GM21528 (cell line): ENCODE measurements around the gene UBE2C.
"Not testable (repeated sequence)": the region's sequence is repeated elsewhere in the genome, so short reads cannot be mapped to it uniquely, and the experiment has no call there.

Source experiments
- ATAC-seq: cut with Tn5 transposase; IDR thresholded peaks from one replicate; pipeline ENCODE4 v1.9.1; 2021; ENCODE audit warnings: mild to moderate bottlenecking, moderate library complexity; ENCODE audit not compliant: unreplicated experiment, low FRiP score

The UBE2C gene

DNA sequence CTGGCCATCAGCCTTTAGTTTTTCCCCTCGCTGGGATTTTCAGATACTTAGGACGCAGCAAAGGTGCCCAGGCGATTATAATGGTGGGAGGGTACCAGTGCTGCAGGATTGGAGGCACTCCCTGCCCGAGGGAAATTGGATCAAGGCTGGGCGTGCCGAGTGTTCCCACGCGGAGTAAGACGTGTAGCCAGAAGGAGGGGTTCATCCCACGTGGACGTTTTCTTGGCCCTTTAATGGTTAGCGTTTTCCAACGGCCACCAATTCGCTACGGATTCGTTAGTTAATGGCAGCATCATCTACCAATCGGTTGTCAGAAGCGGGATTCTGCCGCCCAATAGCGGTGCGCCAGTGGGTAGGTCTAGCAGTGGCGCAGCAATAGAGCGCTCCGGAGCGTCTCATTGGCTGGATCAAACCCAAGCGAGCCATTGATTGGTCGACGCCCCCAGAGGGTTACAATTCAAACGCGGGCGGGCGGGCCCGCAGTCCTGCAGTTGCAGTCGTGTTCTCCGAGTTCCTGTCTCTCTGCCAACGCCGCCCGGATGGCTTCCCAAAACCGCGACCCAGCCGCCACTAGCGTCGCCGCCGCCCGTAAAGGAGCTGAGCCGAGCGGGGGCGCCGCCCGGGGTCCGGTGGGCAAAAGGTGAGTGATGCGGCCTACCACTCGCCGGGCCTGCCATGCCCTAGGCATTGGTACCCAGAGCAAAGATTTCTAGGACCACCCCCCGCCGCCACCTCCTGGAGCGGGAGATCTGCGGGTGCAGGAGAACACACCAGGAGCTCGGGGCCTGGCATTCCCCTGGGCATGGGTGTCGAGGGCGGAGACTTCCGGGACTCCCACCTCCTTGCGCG lies at the start of gene UBE2C:
Gene UBE2C, plus strand, starts transcription at position 488 of the 849 bp plus-strand sequence. Its CDS starts 52 bp downstream, at position 540.
- peak; percentile 97 for ATAC-seq

DNA sequence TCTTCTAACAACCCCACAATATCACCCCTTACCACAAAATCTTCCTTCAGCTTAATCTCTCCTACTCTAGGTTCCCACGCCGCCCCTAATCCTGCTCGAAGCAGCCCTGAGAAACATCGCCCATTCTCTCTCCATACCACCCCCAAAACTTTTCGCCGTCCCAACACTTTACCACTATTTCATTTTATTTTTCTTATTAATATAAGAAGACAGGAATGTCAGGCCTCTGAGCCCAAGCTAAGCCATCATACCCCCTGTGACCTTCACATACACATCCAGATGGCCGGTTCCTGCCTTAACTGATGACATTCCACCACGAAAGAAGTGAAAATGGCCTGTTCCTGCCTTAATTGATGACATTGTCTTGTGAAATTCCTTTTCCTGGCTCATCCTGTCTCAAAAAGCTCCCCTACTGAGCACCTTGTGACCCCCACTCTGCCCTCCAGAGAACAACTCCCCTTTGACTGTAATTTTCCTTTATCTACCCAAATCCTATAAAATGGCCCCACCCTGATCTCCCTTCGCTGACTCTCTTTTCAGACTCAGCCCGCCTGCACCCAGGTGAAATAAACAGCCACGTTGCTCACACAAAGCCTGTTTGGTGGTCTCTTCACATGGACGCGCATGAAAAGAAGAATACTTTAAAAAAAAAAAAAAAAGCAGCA lies 47.7 kb upstream of the UBE2C start:
- not testable (repeated sequence) for ATAC-seq

DNA sequence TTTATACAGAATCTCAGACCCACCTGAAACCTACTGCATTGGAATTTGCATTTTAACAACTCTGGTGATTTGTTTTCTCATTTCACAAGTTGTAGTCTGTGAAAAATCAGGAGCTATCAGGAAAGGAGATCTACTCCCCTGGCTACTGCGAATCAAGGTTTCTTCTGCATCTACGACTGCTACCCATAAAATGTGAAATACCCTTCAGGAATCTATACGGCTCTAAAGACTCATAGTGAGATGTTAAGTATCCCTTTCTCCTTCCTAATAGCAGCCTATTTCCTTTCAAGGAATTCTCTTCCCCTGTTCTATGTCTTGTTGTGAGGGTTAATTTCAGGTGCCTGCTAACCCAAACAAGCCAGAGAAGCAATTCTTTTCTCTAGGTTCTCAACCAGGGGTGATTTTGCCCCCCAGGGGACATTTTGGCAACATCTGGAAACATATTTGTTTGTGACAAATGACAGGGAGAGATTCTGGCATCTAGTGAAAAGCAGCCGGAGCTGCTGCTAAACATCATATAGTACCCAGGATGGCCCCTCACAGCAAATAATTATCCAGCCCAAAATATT lies 47.1 kb upstream of the UBE2C start:
- no peak for ATAC-seq

DNA sequence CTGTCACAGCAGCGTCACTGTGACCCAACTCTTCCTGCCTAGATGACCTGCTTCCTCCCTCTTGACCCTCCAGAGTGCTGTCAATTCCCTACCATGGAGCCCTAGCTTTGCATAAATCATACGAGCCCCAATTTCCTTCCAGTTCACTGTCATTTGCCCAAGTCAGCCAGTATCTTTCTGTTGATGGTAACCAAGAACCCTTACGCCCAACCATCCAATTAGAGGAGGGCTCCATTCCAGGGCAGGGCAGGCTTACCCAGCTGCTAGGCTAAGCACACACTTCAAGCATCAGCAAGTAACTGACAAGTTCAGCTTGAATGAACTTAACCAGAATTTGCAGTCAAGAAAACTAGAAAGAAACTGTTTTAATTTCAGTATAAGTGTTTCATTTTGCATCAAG lies 46.5 kb upstream of the UBE2C start:
- no peak for ATAC-seq

DNA sequence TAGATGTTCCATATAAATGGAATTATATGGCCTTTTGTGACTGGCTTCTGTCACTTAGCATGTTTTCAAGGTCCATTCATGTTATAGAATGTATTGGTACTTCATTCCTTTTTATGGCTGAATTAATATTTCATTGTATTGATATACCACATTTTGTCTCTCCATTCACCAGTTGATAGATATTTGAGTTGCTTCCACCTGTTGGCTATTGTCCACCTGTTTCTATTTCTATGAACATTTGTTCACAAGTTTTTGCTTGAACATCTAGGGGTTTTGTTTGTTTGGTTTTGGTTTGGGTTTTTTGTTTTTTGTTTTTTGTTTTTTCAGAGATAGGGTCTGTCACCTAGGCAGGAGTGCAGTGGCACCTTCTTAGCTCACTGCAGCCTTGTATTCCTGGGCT lies 44.0 kb upstream of the UBE2C start:
- ATAC-seq: no peak

DNA sequence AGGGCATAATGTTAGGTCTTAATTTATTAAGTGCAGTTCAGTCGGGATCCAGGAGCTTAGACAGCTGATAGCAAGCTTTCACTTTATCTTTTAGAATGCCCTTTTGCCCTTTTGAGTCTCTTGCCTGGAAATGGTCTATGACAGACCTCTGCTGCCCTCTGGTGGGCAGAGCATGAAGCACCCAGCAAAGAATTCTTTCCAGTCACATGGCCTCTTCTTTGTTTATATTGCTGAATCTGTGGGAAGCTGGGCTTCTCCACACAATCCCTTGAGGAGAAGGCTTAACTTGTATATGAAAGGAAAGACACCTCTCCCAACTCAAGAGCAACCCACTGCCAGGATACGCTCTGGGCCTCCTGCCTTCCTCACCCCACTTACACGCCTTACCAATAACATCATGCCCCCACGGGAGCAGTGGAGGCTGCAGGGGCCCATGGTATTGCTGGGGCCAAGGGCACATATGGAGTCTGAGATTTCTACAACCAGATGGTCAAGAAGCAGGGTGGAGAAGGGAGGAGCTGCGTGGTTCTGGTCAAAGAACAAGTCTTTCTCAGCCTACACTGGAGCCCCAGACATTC lies 41.2 kb upstream of the UBE2C start:
- ATAC-seq: peak; percentile 52

DNA sequence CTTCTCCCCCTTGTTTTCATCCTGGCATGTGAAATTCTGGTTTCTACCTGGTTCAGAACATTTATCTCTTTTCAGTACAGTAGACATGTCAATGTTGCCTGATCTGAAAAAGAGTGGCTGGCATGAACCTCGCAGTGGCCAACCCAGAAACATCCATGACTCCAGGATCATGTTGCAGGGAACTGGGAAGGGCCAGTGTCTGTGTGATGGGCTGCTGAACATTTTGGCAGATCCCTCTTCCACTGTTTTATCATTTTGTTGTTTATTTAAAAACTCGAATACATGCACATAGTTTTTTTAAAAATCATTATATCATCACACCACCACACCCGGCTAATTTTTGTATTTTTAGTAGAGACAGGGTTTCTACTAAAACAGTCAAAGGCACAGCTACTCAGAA lies 39.8 kb upstream of the UBE2C start:
- no peak for ATAC-seq

DNA sequence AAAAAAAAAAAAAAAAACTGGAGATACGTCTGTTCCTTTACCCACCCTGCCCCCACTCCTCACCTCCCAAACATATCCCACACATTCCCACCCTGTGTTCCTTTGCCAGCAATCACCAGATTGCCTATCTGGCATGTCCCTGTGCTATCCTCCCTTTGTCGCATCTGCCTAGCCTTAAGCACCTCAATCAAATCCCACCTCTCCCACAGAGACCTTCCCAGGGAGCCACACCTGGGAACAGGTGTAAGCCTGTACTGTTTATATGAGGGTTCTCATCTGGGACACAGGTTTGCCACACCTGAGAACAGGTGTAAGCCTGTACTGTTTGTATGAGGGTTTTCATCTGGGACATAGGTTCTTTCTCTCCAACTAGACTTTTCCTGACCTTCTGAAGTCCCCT lies 37.5 kb upstream of the UBE2C start:
- no peak for ATAC-seq

DNA sequence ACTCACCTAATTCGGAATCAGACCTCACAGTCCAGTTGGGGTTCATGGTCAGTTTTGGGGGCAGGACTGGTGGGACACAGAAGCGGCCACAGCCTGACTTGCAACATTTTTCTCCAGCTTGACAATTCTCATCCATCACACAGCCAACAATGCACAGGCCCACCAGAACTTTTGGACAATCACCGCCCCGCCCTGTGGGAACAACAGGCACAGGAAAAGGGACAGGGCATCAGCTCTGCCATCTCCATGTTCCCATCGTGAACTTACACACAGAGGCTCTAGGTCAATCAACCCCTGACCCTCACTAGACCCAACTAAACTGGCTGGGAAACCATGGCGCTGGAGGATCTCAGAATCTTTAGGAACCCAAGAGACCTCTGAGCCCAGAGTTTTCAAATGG lies 37.0 kb upstream of the UBE2C start:
- ATAC-seq: no peak

DNA sequence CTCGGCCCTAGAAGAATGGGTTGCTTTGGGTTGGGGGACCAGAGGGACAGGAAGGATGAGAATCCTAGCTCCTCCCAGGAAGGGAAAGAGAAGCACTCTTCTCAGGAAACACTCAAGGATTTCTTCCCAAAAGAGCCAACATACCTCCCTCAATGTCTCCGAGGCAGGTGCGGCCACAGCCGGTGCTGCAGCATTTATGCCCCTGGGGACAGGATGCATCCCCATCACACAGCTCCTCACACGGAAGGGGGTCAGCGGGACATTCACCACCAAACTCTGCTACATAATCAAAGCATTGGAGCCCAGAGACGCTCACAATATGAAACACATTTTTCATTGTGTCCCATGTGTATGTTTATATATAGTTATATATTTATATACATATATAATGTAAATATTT lies 35.5 kb upstream of the UBE2C start:
- ATAC-seq: no peak

DNA sequence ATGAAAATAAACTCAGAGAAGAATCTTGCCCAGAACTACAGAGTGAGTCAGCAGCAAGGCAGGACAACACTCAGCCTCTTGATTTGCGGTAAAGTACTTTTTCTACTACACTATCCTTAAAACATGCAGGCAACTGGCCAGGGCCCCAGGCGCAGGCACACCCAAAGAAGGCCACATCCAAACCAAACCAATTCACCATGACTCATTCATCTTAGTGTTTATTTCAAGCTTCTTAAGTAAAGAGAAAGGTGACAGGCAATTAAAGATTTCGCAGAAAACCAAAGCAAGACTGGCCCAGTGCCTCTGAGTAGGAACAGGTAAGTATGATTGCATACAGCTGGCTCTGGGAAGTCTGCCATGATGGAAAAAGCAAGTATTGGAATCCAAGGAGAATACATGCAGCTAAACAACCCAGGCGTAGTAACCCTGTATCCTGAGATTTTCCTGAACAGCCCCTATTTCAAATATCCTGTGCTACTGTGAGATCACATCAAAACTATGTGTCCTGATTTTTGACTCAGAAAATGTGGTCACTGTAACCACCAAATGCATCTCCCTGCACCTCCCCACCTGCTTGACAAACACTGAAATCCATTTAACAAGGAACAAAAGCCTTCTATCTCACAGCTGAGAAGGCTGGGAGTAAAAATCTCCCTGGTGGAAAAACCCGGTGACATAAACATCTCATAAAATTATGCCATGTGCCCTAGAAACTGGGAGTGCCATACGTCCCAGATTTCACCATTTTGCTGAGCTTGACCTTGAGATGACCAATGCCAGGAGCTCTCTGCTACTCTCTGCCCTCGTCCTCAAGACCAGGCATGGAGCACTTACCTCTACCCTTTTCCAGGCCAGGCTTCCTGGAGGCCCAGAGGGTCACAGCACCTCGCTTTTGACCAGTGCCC lies 33.2 kb upstream of the UBE2C start:
- no peak for ATAC-seq

DNA sequence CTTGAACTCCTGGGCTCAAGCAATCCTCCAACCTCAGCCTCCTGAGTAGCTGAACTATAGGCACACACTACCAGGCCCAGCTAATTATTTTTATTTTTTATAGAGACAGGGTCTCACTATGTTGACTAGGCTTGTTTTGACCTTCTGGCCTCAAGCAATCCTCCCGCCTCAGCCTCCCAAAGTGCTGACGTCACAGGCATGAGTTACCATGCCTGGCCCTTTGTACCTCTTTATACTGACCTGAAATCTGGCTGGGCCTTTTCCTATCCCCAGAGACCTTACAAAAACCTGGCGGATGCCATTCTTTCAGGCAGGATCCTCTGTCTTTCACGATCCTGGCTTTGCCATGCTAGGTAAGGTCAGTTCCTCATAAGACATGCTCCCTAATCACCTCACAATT lies 32.3 kb upstream of the UBE2C start:
- no peak for ATAC-seq

DNA sequence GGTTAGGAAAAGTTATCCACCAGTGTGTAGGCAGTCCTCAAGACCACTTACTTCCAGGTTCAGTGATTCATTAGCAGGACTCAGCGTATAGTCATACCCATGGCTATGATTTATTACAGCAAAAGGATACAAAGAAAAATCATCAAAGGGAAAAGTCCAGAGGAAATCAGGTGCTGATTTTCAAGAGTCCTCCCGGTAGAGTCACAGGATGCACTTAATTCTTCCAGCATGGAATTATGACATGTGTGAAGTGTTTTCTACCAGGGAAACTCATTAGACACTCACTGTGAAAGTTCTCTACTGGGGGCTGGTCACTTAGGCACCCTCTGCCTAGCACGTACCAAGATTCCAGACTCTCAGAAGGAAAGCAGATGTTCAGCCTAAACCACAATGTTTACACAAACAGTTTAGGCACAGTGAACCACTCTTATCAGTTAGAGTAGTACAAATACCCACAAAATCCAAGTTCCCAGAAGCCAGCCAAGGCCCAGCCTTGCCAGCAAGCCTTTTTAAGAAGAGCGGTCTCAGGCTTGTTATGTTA lies 31.0 kb upstream of the UBE2C start:
- no peak for ATAC-seq

DNA sequence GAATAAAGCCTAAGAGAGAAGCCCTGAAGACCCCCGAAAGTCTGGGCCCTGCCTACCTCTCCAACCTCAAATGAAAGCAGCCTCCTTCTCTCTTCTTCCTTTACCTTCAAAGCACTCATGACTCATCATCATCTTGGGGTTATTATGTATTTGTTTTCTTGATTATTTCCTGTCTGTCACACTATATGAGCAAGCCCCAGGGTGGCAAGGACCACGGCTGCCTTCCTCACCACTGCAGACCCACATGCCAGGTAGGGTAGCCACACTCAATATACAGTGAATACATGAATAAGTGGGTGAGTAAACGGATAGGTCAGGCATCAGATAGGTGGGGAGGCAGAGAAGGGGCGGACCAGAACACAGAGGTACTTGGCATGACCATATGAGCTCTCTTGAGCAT lies 29.6 kb upstream of the UBE2C start:
- no peak for ATAC-seq

DNA sequence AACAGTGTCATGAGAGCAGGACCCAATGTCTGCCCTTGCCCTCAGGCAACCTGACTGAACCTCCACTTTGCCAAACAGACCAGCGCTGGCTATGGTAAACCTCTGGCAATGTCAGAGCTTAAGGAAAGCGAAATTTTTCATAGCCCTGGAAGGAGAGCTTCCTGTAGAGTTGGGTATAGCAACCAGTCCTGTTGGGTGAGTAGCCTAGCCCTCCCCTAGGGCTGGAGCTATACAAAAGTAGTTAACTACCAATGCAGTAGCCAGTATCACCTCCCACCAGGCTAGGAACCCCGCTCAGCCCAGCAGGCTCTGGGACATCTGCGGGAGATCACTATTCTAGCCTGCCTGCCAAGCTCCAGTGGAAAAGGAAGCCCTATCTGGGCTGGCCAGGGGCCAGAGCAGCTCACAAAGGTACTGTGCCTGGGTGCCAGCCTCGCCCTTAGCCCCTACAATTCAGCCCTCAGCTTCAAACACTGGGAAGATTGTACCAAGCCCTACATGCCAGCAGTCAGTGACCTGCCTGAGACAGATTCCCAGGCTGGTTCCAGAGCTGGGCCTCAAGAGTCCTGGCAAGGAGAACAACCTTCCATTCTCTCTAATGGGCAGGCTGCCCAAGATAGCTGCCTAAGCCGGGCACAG lies 28.7 kb upstream of the UBE2C start:
- no peak for ATAC-seq

DNA sequence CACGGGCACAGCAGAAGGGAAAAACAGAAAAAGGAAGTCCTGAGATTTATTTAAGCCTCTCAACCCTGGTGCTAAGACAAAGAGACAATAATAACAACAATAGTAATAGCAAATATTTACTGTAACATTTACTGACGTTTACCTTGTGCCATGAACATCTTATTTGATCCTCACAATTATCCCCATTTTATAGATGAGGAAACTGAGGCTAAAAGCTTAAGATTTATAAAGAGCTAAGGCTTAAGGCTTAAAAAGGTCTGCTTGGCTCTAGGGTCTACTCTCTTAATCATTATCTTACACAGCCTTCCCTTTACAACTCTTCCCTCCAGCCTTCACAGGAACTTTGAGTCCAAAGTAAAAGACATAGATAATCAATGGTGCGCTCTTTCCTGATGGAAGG lies 24.1 kb upstream of the UBE2C start:
- no peak for ATAC-seq

DNA sequence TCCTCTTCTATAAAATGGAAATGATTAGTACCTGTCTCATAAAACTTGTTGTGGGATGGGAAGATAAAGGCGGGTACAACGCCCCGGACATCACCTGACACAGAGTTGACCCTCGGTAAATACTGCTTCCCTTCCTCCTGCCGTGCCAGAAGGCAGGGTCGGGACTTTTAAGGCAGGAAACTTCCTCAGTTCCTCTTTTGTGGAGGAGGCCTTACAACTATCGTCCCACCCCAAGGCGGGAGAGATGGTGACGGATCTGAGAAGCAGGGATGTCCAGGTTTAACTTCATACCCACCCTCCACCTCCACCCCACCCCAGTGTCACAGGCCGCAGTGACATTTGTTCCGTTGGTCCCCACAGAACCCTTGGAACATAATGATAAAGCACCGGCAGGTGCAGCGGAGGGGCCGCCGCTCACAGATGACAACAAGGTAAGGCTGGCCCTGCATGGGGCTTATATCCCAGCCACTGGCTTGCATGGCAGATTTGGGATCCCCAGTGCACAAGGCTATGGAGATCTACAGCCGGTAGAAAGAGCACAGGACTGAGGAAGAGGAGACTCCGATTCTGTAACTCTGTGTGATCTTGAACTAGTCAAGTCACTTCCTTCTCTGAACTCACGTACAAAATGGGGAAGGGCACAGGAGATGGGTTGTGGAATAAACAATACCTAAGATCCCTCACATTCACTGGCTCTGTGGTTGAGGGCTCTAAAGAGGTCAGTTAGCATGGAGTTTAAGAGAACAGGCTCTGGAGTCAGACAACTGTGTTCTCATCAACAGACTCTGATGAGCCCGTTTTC lies 19.9 kb upstream of the UBE2C start:
- ATAC-seq: no peak

DNA sequence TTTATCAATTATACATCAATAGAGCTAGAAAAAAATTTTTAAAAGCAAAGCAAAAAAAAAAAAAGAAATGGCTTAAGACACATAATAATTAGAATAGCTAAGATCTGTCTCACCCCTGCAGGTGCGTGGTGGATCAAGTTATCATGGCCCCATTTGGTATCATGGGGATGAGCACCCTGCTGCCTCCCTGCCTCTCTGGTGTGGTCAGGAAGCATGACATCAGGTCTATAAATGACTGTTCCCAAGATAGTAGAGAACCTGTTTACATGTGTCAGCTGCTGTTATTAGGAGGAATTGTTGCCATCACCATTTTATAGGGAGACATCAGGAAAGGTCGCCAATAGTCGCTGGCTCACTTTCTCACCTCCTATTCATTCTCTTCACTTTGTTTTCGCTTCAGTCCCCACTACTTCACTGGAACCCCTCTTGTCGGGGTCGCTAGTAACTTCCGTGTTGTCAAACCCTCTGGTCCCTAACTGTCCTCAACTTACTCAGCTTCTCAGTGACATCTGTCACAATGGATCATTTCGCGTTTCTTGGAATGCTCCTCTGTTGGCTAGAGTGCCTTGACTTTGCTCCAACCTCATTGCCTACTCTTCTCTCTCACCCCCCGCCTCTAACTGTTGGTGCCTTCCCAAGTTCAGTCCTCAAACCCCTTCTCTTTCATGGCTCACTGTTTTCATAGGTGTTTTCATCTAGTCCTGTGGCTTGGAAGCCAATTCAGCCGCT lies 15.9 kb upstream of the UBE2C start:
- no peak for ATAC-seq
